Measurements from ENCODE around the gene FAIM2. TPM values are rescaled to one million over a fixed set of nuclear protein-coding genes. Genes with fewer than 3 reads are reported as not detected.

Gene FAIM2
- total RNA-seq = under 1 TPM in 2 of 3 donors, not detected in 1; 0.16 to 0.54 TPM

DNA sequence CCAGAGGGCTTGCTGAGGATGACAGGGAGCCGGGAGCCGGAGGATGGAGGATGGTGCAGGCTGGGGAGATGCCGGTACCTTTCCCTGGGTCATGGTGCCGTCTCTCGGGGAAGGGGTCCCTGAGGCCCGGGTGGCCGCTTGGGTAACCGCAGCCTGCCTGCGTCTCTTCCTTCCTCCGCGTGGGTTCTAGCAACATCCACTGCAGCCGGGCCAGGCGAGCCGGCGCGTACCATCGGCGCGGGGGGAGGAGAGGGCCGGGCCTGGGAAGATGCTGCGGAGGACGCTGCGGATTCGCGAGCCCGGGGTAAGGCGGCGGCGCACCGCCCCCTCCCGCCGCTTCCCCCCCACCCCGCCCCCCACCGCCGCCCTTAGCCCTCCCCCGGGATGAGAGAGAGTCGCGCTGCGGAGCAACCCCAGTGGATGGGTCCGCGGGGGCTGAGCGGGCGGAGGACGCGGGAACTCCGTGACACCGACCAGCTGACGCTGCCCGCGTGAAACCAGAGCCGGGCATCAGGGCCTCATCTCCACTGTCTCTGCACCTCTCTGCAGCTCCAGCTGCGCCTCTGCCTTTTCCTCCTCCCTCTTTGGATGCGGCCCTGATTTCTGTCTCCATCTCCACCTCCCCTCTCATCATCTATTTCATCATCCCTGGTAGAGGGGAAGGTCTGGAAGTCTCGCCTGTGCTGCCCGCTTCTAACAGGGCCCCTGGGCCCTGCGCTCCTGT, at the start of gene FAIM2:
TSS of gene FAIM2 (minus strand) at position 201 of the 724 bp plus-strand sequence. CDS start at position 93, 108 bp downstream.
- H3K27me3 Mint-ChIP-seq (ENCODE audit: low read depth) = peaks cover 5% of the 10 kb centered on the region
- ATAC-seq (peak; percentile 83 to 85), DNase-seq (peak; percentile 35)
- H3K4me1 Mint-ChIP-seq (ENCODE audit: low read depth) = peaks cover 9% of the 10 kb centered on the region
- no peaks in the 10 kb centered on the region for H3K9me3 Mint-ChIP-seq
- H3K36me3 Mint-ChIP-seq (ENCODE audit: insufficient read depth) = no peaks in the 10 kb centered on the region
- peak within 1 kb of the TSS; percentile 80 for H3K4me3 Mint-ChIP-seq

DNA sequence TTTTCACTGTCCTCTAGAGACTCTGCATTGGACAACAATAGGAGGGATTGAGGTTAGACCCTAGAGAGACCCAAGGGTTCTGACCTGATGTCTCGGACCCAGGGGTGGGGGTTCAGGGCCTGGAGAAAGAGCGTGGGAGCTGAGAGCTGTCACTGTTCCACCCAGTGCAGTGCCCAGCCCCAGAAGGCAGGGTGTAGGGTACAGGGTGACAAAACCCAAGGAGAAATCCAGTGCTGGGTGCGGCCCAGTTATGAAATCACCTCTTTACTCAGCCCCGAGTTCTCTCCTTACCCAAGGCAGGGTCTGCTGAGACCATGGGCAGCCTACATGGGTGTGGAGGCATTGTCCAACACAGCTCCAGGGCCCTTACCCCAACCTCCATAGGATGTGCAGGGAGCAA, 49.5 kb upstream of the FAIM2 start:
- Mint-ChIP-seq H3K36me3 (ENCODE audit: insufficient read depth) (no peaks in the 10 kb centered on the region), H3K4me3 (no peak overlapping the region), H3K4me1 (ENCODE audit: low read depth) (peaks cover 3% of the 10 kb centered on the region), H3K27me3 (ENCODE audit: low read depth) (peaks cover 38% of the 10 kb centered on the region), H3K9me3 (no peaks in the 10 kb centered on the region)
- DNase-seq = no peak
- ATAC-seq = no peak

DNA sequence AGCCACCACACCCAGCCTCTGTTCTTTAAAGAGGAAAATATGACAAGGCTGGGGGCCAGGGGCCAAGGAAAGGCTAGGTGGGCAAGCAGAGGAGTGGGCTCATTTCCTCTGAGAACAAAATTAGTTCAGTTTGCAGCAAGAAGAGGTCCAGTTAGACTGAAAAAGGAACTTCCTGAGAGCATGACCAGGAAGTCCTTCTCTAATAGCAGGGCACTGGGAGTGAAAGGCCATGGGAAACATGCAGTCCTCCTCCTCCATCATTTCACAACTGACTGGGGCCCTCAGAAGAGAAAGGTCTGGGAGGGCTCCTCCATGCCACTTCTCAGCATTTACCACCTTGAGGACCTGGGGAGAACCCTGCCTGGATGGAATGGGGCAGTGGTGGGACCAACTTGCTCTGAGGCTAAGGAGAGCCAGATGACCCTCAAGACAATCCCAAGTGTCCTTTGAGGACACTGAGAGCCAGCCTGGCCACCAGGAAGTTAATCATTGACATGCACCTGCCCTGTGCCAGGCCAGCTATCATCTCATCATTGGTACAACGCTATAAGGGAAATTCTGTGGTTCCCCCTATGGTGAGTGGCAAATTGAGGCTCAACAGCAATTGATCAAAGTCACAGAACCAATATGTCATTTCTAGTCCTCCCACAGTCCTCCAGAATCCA, 48.8 kb upstream of the FAIM2 start:
- Mint-ChIP-seq H3K36me3 (ENCODE audit: insufficient read depth) (no peaks in the 10 kb centered on the region), H3K9me3 (no peaks in the 10 kb centered on the region), H3K27me3 (ENCODE audit: low read depth) (peaks cover 34% of the 10 kb centered on the region), H3K4me1 (ENCODE audit: low read depth) (peaks cover 3% of the 10 kb centered on the region), H3K4me3 (no peak overlapping the region)
- DNase-seq = no peak
- no peak for ATAC-seq

DNA sequence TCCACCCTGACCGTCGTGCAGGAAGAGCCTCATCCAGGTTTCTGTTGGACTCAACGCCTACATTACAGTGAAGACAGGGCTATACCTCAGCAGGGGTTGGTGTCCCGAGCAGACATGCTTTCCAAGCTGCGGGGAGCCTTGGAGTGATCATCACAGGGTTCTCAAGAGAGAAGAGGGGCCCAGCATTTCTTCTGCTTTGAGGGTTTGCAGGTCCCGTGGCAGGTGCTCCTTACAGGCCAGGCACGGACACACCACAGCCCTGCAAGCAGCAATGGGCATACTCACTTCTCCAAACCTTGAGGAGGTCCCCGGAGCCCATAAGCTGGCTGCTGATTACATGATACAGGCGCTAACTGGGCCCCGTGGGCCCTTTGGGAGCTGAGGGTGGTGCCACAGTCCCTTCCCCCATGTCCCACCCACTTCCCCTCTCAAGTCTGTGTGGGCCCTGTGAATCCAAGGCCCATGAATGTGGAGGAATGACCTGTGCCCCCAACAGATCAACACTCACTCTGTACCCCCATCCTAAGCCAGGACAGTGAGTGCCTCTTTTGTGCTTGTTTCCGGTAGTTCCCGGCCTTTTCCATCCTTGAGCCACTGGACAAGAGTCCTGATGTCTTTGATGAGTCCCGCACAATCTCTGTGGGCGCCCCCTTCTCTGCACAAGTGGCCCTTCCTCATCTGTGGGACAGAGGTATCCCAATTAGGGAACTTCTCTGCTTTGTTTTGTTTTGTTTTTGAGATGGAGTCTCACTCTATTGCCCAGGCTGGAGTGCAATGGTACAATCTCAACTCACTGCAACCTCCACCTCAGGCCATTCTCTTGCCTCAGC, 47.9 kb upstream of the FAIM2 start:
- ATAC-seq = no peak
- Mint-ChIP-seq H3K27me3 (ENCODE audit: low read depth) (peaks cover 26% of the 10 kb centered on the region), H3K9me3 (no peaks in the 10 kb centered on the region), H3K36me3 (ENCODE audit: insufficient read depth) (no peaks in the 10 kb centered on the region), H3K4me3 (no peak overlapping the region), H3K4me1 (ENCODE audit: low read depth) (peaks cover 3% of the 10 kb centered on the region)
- DNase-seq = no peak

DNA sequence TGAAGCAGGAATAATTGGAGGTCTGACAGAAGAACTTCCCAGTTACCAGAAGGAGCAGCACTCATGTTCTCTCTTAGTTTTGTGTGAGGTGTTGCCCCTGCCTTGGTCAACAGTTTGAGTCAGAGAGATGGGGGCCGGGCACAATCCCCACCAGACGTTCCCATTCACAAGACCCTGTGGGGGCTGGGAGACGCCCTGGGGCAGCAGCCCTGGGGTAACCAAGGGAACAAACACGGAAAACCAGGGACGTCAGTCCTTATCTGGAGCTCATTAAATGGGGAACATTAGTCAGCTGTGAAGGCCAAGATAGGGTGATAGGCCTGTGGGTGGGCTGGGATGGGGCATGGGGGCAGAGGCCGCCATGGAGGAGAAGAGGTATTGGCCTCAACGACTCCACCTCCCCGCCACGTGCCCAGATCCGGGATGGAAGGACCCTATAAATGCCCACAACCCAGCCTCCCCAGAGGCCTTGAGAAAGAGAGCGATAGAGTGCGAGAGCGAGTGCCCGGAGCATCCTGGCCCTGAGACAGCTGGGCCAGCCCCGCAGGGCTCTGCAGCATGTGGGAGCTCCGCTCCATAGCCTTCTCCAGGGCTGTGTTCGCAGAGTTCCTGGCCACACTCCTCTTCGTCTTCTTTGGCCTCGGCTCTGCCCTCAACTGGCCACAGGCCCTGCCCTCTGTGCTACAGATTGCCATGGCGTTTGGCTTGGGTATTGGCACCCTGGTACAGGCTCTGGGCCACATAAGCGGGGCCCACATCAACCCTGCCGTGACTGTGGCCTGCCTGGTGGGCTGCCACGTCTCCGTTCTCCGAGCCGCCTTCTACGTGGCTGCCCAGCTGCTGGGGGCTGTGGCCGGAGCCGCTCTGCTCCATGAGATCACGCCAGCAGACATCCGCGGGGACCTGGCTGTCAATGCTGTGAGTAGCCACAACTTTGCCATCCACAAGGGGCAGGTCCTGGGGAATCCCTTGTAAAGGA, 46.9 kb upstream of the FAIM2 start, which contains the start of gene AQP2:
TSS of gene AQP2 (plus strand) at position 465 of the 979 bp plus-strand sequence. CDS start at position 559, 94 bp downstream.
- Mint-ChIP-seq H3K27me3 (ENCODE audit: low read depth) (peaks cover 17% of the 10 kb centered on the region), H3K9me3 (no peaks in the 10 kb centered on the region), H3K36me3 (ENCODE audit: insufficient read depth) (no peaks in the 10 kb centered on the region), H3K4me3 (no peak within 1 kb of the TSS), H3K4me1 (ENCODE audit: low read depth) (peaks cover 11% of the 10 kb centered on the region)
- DNase-seq (no peak), ATAC-seq (no peak)

DNA sequence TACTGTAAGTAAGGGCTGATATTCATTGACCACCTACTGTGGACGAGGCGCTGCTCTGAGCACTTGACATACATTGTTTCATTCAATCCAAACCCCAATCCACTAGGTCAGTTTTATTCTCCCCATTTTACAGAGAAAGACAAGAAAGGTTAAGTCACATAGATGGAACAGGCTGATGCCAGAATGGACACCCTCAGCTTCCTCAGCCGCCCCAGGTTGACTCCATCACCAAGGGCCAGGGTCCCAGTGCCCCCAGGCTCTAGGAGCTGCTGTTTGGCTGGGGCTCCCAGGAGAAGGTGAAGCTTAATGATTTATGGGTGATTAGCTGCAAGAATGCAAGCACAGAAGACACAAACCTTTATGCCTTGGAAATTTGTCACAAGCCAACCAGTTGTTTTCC, 46.2 kb upstream of the FAIM2 start:
- Mint-ChIP-seq H3K27me3 (ENCODE audit: low read depth) (peaks cover 15% of the 10 kb centered on the region), H3K9me3 (no peaks in the 10 kb centered on the region), H3K4me3 (no peak overlapping the region), H3K36me3 (ENCODE audit: insufficient read depth) (no peaks in the 10 kb centered on the region), H3K4me1 (ENCODE audit: low read depth) (peaks cover 16% of the 10 kb centered on the region)
- ATAC-seq (no peak), DNase-seq (no peak)

DNA sequence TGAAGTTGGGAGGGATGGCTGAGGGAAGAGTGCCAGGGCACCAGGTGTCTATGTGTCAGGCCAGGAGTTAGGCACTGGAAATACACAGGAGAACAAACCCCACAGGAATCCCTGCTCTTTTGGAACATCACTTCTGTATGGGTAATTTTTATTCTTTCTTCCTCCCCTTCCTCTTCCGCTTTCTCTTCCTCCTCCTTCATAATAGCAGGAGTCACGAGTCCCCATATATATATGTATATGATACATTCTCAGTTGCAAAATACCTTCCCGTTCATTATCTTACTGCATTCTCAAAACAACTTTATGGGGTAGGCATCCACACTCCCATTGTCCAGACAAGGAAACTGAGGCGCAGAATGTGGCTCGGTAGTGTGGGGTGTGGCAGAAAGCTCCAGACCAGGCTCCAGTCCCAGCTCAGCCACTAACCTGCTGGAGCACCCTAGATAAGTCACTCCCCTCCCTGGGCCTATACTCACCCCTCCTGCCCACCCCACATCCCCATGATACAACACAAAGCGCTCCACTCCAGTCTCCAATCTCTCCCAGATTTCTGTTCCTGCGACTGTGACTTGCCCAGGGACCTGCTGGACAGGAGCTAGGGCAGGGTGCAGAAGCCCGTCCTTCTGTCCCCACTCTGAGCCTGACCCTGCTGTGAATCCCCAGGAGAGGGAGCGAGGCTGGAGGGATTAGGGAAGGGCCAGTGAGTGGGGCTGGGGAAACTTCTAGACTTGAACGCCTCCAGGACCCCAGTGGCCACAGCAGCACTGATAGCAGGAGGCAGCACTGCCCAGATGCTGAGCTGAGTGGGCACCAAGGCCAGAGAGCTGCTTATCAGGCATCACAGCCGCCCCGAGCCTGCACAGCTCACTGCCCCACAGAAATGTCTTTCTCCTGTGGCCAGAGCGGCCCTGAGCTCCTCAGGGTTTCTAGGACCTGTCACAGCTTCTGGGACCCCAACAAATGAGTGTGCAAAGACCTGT, 45.5 kb upstream of the FAIM2 start:
- peaks cover 7% of the 10 kb centered on the region for H3K27me3 Mint-ChIP-seq (ENCODE audit: low read depth)

DNA sequence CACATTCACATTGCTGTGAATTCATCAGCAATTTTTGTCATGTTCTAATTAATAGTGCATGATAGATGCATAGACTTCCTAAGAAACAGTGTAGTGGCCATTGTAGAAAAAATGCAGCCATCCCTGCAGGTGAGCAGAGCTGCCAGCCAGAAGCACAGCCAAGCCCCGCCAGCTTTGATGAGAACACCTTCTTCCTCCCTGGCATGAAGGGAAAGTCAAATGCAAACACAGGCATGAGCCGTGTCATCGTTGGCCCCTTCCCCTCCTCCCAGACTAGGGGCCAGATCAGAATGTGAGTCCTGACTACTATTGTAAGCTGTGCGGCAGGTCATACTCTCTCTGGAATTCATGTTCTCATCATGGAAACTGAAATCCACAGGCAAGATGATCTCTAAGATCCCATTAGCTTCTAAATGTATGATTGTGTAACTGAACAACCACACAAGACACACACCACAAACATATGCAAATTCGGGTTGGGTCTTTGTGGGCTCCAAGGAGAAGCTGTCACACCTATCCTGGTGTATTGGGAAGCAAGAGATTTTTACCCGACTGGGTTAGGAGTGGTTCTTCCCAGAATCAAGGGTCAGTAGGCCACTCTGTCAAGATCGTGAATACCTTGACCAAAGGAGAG, 44.0 kb upstream of the FAIM2 start:
- peaks cover 29% of the 10 kb centered on the region for H3K4me1 Mint-ChIP-seq (ENCODE audit: low read depth)
- H3K4me3 Mint-ChIP-seq = no peak overlapping the region
- ATAC-seq = no peak
- DNase-seq = no peak
- H3K9me3 Mint-ChIP-seq = no peaks in the 10 kb centered on the region
- H3K36me3 Mint-ChIP-seq (ENCODE audit: insufficient read depth) = no peaks in the 10 kb centered on the region
- H3K27me3 Mint-ChIP-seq (ENCODE audit: low read depth) = peaks cover 2% of the 10 kb centered on the region

More for the DNA sequence above, 45.5 kb upstream of the FAIM2 start:
- Mint-ChIP-seq H3K9me3 (no peaks in the 10 kb centered on the region), H3K36me3 (ENCODE audit: insufficient read depth) (no peaks in the 10 kb centered on the region), H3K4me1 (ENCODE audit: low read depth) (peaks cover 21% of the 10 kb centered on the region), H3K4me3 (no peak overlapping the region)
- DNase-seq = no peak
- no peak for ATAC-seq

DNA sequence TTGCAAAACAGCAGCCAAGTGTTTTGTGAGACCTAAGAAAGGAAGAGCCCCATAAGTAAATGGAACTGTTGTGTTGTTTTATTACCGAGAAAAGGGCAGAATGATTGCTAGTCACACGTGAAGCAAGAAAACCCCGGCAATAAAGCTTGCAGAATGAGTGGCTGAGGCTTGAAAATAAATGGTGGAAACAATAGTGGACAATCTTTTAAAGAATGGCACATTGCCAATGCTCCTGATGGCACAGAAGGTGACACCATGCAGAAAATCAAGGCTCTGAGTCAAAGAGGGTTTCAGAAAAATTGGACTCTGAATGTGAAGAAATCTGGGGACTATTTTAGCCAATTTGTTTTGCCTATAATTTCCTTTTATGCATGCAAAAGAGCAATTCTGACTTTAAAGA, 42.8 kb upstream of the FAIM2 start:
- DNase-seq (no peak), ATAC-seq (no peak)
- peaks cover 2% of the 10 kb centered on the region for H3K27me3 Mint-ChIP-seq (ENCODE audit: low read depth)
- H3K4me1 Mint-ChIP-seq (ENCODE audit: low read depth) = peaks cover 37% of the 10 kb centered on the region
- no peak overlapping the region for H3K4me3 Mint-ChIP-seq
- H3K36me3 Mint-ChIP-seq (ENCODE audit: insufficient read depth) = no peaks in the 10 kb centered on the region
- no peaks in the 10 kb centered on the region for H3K9me3 Mint-ChIP-seq

DNA sequence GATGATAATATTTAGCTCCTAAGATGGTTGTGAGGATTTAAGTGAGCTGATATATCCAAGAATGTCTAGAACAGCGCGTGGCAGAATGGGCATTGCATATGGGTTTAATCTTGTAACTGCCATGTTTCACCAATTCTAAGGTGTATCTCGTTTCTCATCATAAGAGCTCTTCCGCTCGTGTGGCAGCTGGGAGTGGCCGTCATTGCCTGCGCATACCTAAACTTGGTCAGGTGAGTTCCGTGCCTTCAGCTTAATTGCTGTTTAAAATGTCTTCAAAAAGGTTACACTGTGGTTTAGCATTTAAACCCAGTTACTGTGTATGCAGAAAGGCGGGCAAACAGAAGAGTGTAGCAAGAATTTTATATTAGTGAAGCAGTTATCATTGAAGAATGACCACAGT, 42.4 kb upstream of the FAIM2 start:
- Mint-ChIP-seq H3K4me1 (ENCODE audit: low read depth) (peaks cover 38% of the 10 kb centered on the region), H3K27me3 (ENCODE audit: low read depth) (peaks cover 2% of the 10 kb centered on the region), H3K36me3 (ENCODE audit: insufficient read depth) (no peaks in the 10 kb centered on the region), H3K9me3 (no peaks in the 10 kb centered on the region), H3K4me3 (peak overlapping the region; percentile 78)
- ATAC-seq (no peak), DNase-seq (no peak)

DNA sequence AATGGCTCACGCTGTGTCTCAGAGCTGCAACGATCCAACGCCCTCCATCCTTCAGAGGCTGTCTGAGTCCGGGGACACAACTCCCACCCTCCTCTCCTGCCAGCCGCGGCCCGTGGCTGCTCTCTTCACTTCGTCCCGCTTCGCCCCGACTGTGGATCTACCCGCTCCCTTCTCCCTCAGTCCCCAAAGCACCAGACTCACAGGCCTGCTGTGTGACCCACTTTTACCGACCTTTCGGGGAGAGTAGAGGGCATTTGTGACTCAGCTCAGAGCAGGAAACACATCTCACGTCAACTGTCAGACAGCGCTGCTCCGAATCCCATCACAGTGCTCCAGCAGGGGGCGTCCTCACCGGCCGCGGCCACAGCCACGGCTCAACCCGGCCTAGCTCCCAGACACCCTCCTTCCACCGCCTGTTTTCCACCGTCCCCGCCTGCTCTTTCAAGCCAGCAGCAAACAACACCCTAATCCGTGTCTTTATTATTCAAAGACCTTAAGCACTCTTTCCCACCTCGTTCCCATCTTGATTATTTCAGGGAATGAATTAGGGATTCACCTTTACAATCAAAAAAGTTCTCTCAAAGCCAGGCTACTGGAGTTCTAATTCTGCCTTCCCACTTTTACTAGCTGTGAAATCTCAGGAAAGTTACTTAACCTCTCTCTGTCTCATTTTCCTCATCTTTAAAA, 41.8 kb upstream of the FAIM2 start:
- H3K9me3 Mint-ChIP-seq = no peaks in the 10 kb centered on the region
- H3K4me1 Mint-ChIP-seq (ENCODE audit: low read depth) = peaks cover 38% of the 10 kb centered on the region
- ATAC-seq (peak; percentile 97 to 99), DNase-seq (peak; percentile 88)
- peak overlapping the region; percentile 78 for H3K4me3 Mint-ChIP-seq
- H3K27me3 Mint-ChIP-seq (ENCODE audit: low read depth) = peaks cover 2% of the 10 kb centered on the region
- no peaks in the 10 kb centered on the region for H3K36me3 Mint-ChIP-seq (ENCODE audit: insufficient read depth)

DNA sequence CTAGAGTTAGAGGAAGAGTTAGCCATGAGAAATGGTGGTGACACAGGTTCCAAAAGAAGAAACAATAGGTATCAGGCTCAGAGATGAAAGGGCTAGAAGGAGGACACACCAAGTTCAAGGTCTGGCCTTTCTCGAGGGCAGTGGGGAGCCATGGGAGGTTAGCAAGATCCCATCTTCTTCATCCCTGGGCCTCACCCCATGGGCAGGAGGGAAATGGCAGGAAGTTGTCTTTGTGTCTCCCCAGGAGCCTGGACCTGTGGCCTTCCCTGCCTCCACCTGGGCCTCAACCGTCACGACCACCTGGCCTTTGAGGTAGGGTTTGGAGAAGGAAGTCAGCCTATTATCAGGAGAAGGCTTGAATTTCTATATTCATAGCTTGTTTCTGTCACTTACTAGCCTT, 41.0 kb upstream of the FAIM2 start:
- ATAC-seq (no peak), DNase-seq (no peak)
- peaks cover 2% of the 10 kb centered on the region for H3K27me3 Mint-ChIP-seq (ENCODE audit: low read depth)
- peaks cover 38% of the 10 kb centered on the region for H3K4me1 Mint-ChIP-seq (ENCODE audit: low read depth)
- H3K36me3 Mint-ChIP-seq (ENCODE audit: insufficient read depth) = no peaks in the 10 kb centered on the region
- no peak overlapping the region for H3K4me3 Mint-ChIP-seq
- no peaks in the 10 kb centered on the region for H3K9me3 Mint-ChIP-seq
